NB4 (cell line): Measurements from ENCODE around the gene MED22.

ENCODE experiments used
- DNase-seq: peaks from one replicate; pipeline ENCODE4 v3.0.0; 2010; ENCODE audit warnings: low read depth
- H3K4me3 ChIP-seq: one replicate; pipeline ENCODE4 v1.5.1; 2011; ENCODE audit warnings: mild to moderate bottlenecking, low read depth, low read length, moderate library complexity
- MYC ChIP-seq: IDR thresholded peaks from 2 replicates; pipeline ENCODE4 v1.6.1; 2011; ENCODE audit warnings: low read depth, low read length
- POLR2A ChIP-seq: IDR thresholded peaks from 2 replicates; pipeline ENCODE4 v1.6.1; 2011; ENCODE audit warnings: mild to moderate bottlenecking; ENCODE audit not compliant: insufficient read length; ENCODE audit errors: extremely low read depth
- TF ChIP-seq, protein P1 (sequence below): IDR thresholded peaks from one replicate; pipeline ENCODE4 v1.5.1; 2012; ENCODE audit warnings: low read depth, low read length
- TF ChIP-seq, protein P2 (sequence below): IDR thresholded peaks from 2 replicates; pipeline ENCODE4 v1.6.1; 2011; ENCODE audit warnings: low read depth, low read length

MED22 gene

DNA sequence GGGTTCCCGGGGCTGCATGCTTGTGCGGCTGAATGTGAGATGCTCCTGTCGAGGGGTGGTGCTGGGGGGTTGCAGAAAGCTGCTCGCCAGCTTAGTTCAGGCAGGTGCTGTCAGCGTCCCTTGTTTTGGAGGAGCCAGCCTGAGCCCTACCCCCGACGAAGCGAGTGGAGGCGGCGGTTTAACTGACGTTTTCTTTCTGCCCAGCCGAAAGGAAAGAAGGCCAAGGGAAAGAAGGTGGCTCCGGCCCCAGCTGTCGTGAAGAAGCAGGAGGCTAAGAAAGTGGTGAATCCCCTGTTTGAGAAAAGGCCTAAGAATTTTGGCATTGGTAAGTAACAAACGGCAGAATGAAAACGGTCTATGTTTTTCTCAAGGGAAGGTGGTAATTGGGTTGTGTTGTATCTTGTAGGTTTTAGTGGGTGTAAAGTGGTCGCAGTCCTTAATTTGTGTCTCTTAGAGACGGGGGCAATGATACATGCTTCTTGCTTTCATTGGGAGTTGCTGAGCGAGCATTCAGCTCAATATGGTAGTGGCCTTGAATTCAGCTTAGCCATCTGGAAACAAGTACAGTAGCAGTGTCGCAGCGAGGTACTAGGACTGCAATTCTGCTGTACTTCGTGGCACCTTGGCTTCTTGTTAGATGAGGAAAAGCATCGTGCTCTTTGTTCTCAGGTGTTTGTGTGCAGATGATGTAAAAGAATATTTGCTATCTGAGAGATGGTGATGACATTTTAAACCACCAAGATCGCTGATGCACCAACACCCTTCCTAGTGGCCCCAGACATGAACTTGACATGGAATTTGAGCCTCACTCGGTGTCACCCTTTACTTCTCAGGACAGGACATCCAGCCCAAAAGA is 1.0 kb upstream of the MED22 start:
- peak overlapping the region; percentile 81 for H3K4me3 ChIP-seq
- TF ChIP-seq MYC (no peak), POLR2A (no peak)
- TF ChIP-seq, protein P1, sequence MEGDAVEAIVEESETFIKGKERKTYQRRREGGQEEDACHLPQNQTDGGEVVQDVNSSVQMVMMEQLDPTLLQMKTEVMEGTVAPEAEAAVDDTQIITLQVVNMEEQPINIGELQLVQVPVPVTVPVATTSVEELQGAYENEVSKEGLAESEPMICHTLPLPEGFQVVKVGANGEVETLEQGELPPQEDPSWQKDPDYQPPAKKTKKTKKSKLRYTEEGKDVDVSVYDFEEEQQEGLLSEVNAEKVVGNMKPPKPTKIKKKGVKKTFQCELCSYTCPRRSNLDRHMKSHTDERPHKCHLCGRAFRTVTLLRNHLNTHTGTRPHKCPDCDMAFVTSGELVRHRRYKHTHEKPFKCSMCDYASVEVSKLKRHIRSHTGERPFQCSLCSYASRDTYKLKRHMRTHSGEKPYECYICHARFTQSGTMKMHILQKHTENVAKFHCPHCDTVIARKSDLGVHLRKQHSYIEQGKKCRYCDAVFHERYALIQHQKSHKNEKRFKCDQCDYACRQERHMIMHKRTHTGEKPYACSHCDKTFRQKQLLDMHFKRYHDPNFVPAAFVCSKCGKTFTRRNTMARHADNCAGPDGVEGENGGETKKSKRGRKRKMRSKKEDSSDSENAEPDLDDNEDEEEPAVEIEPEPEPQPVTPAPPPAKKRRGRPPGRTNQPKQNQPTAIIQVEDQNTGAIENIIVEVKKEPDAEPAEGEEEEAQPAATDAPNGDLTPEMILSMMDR = no peak
- TF ChIP-seq, protein P2, sequence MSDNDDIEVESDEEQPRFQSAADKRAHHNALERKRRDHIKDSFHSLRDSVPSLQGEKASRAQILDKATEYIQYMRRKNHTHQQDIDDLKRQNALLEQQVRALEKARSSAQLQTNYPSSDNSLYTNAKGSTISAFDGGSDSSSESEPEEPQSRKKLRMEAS = no peak
- DNase-seq = no peak

DNA sequence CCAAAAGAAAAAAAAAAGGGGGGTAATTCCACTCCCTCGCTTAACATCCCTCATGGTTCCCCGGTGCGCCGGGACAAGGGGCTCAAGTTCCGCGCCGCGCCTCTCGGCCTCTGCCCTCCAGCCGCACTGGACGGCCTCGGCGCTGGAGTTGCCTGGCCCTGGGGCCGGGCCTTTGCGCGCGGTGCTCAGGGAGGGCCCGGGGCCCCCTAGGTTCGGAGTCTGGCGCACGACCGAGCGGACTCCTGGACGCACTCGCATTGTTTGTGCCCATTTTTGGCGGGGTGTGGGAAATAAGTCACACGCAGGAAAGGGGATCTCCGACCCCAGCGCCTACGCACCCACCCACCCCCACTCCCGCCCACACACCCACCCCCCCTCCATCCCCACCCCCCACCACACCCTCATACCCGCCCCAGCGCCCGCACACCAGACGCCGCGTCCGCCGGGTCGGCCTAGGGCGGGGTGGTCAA is 381 bp downstream of the MED22 start:
- TF ChIP-seq MYC (no peak), POLR2A (no peak)
- TF ChIP-seq, protein P1 = no peak
- TF ChIP-seq, protein P2 = no peak
- peak overlapping the region; percentile 81 for H3K4me3 ChIP-seq
- peak; percentile 66 for DNase-seq

DNA sequence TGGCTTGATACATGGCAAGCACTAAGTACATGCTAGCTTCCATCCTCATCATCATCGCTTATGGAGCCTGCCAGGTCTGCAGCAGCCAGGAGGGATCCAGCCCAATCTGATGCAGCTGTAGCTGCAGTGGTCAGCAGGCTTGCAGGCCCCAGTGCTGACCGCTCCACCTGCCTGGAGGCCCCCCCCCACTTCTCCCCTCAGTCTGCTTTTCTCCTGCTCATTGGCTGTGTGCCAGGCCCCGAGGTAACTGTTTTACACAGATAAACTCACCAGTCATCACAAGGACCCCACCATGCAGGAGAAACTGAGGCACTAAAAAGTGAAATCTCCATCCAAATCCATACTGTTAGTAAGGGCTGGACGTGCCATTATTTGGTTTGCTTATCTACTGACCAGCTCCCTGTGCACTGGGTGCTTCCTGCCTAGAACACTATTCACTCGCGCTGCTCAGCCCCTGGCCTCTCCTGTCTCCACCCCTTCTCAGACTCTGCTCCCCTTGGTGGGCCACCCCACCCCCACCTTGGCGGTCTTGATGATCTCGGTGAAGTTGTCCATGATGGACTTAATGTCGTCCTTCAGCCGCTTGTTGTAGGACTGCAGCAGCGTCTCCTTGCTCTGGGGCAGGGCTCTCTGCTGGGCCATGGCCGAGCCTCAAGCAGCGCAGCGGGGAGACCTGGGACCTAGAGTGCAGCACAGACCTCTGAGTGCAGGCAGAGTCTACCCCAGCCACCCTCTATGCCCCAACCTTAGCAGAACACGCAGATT is 1.7 kb downstream of the MED22 start:
- H3K4me3 ChIP-seq = peak overlapping the region; percentile 81
- DNase-seq = no peak
- TF ChIP-seq, protein P2 = no peak
- TF ChIP-seq, protein P1 = no peak
- TF ChIP-seq POLR2A = no peak

DNA sequence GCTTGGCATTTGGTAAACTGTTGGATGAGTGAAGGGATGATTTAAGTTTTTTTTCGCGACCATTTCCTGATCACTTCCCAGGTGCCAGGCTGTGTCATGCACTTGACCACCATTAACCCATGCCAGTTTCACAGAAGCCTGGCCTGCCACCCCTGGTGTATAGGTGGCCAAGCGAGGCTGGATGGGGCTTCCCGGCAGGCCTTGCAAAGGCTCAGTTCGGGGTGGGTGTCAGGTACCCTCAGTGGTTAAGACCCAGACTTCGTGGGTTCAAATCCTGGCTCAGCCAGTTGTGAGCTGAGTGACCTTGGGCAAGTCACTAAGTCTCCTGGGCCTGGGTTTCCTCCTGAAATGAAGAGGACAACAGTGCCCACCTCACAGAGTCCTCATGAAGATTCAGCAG is 2.3 kb downstream of the MED22 start:
- no peak overlapping the region for H3K4me3 ChIP-seq
- TF ChIP-seq, protein P1 = no peak
- TF ChIP-seq, protein P2 = no peak
- no peak for TF ChIP-seq POLR2A
- TF ChIP-seq MYC = no peak
- no peak for DNase-seq

DNA sequence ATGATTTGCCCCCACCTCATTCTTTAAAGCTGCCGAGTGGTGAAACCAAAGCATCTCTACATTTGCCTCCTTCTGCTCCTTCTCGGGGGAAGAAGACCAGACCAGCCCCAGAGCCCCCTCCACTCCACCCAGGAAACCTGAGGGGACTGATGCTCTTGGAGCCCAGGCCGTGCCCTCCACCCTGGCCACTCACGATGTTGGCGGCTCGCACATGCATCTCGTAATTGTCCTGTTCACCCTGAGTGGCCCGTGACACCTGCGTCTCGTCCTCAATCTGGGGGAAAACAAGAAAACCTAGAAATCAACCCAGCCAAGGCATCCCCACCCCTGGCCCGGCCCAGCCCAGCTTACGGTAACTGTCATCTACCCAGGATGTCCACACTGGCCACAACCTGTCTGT is 3.0 kb downstream of the MED22 start:
- DNase-seq = no peak
- TF ChIP-seq MYC = no peak
- TF ChIP-seq, protein P1 = no peak
- TF ChIP-seq, protein P2 = no peak
- no peak for TF ChIP-seq POLR2A
- H3K4me3 ChIP-seq = no peak overlapping the region
